CD4-positive, alpha-beta T cell treated with Interleukin-12 subunit alpha and Interleukin-12 subunit beta, for 1 hour (primary cell): ENCODE measurements around the gene HERPUD1.

Experiments
- DNase-seq: peaks from one replicate; pipeline ENCODE4 v3.0.0-alpha.2; 2020

Gene HERPUD1

DNA sequence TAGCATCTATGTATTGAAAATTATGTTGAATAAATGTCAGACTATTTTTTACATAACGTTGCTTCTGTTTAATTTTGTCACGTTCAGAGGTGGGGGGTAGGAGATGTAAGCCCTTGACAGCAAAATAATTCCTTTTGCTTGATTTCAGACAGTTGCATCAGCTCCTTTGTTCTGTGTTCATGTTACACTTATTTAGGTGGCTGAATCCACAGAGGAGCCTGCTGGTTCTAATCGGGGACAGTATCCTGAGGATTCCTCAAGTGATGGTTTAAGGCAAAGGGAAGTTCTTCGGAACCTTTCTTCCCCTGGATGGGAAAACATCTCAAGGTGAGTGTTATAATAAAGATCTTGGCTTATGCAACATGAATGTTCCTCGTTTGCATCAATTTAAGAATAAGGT, 4.5 kb downstream of the HERPUD1 start:
- no peak for DNase-seq

DNA sequence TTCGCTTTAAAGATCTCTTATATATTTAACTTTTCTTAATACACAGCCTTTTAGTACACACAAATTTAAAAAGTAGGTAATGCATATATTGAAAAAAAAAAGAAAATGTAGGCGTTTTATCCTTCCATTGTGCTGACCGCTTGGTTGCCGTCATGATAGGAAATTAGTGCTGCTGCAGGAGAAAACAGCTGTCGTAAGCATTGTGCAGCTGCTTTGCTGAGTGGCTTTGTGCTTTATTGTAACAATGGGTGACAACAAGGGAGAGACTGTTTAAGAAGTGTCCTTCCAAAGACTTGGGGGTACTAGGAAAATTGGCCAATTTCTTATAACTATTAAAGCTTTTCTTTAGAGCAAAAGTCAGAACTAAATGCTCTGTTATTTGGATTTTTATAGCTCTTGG, 5.0 kb downstream of the HERPUD1 start:
- DNase-seq, result no peak

DNA sequence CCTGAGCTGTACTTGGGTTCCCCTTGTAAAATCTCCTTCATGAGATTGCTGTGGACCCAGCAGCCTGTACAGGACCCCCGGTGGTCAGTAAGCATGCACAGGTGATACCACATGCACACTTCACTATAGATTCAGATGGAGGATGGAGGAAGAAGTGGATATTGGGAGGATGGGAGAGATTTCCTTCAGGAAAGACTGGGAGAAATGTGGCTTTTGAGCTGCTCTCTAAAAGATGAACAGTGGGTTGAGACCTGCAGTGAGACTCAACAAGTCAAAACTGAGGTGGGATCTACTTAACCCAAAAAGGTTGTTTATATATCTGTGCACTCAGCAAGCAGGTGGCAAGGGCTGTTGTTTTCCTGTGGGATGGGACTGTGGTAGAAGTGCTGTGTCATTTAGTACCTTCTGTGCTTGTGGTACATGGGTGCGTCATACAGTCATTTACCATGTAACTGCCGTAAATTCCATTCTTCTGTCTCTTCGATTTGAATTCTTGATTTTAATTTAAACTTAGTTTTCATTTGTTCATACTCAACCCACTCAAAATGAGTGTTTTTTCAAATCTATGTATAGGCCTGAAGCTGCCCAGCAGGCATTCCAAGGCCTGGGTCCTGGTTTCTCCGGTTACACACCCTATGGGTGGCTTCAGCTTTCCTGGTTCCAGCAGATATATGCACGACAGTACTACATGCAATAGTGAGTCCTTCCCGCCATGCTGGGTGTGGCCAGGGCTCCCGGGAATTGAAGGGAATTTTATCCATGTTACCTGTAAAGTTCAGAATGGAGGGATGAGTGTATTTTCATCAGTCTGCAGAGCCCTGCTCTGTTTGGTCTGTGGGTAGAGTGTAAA, 6.9 kb downstream of the HERPUD1 start:
- DNase-seq, result peak; percentile 47

DNA sequence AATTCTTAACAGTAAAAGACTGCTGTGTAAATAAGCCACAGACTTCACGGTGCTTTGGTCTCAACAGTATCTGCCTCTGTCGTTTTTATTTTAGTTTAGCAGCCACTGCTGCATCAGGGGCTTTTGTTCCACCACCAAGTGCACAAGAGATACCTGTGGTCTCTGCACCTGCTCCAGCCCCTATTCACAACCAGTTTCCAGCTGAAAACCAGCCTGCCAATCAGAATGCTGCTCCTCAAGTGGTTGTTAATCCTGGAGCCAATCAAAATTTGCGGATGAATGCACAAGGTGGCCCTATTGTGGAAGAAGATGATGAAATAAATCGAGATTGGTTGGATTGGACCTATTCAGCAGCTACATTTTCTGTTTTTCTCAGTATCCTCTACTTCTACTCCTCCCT, 7.9 kb downstream of the HERPUD1 start:
- DNase-seq, result no peak

DNA sequence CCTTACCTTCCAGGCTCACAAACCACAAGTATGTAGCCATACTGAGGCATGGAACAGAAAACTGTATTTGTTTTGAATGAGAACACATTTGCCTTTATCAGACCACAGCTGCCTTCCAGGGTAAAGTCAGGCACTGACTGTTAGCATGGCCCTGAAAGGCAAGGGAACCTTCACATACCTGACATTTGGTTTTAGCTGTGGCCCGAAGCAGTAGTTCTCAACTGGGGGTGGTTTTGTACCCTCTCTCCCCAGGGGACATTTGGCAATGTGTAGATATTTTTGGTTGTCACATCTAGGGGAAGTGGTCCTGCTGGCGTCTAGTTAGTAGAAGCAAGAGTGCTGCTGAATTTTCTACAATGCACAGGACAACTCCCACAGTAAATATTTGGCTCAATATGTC, 9.2 kb downstream of the HERPUD1 start:
- no peak for DNase-seq

DNA sequence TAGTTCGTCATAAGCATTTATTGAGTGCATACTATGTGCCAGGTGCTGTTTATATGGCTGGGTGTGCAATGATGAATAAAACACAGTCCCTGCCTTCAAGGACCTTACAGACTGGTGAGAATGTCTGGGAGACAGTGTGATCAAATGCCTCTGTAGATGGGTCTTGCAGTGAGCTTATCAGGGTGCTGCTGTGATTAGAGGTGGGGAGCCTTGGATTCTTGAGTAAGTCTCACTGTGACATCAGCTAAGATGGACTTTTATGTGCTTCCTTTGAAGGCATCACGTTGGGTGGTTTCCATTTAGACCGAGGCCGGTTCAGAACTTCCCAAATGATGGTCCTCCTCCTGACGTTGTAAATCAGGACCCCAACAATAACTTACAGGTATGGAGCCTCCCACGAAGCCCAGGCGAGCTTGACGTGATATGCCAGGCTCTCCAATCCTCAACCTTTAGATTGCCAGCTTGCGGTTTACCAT, 10.0 kb downstream of the HERPUD1 start:
- DNase-seq, result no peak

DNA sequence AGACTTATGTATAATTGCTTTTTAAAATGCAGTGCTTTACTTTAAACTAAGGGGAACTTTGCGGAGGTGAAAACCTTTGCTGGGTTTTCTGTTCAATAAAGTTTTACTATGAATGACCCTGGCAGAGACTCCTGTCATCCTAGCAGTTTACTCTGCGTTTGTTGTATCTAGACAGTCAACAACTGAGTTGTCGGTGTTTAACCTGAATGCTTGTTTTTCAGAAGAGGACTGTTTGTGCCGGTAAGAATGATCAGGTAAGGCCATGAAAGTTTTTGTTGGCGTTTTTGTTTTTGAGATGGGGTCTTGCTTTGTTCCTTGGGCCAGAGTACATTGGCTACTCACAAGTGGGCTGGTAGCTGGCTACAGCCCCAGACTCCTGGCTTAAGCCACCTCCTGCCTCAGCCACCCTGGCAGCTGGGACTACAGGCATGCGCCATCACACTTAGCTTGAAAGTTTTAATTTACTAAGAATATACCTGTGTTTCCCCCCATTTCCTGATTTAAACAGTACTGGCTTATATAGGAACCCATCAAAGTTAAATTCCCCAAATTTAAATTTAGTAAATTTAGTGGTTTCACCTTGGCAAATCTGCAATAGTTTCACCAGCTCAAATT, 11.9 kb downstream of the HERPUD1 start:
- DNase-seq, result no peak

DNA sequence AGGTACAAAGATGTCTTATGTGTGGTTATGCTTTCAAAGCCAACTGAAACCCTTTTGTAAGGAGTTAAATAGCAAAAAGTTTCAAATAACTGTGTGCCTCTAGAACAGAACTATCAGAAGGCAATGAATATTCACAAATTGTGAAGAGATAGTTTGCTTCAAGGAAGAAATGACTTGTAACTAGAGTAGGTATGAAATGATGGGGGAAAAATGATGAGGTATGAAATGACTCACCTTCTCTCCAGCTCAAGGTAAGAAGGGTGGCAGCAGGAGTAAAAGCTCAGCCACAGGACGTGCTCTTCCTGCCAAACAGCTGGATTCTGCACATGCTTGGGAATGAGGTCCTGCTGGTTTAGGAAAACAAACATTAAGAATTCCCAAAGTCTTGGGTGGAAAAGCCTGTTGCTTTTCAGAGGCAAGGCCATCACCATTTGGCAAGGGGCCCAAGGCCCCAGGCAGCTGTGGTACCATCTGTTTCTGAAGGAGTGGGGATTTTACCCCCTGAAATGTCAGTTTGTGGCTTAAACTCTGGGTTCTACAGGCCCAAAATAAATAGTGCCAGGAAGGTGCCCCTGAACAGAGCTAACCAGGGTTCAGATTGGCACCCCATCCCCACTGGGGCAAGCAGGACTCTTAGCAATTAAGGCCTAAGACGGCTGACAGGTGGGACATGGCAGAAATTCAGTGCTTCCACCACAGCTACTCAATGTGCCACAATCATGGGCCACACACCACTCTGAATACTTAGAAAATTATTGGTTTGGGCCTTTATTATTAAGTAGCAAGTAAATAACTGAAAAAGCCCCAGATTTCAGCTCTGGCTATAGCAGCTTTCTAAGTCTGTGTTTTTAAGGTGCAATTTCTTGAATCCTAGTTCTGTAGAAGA, 13.3 kb downstream of the HERPUD1 start:
- DNase-seq, result no peak

DNA sequence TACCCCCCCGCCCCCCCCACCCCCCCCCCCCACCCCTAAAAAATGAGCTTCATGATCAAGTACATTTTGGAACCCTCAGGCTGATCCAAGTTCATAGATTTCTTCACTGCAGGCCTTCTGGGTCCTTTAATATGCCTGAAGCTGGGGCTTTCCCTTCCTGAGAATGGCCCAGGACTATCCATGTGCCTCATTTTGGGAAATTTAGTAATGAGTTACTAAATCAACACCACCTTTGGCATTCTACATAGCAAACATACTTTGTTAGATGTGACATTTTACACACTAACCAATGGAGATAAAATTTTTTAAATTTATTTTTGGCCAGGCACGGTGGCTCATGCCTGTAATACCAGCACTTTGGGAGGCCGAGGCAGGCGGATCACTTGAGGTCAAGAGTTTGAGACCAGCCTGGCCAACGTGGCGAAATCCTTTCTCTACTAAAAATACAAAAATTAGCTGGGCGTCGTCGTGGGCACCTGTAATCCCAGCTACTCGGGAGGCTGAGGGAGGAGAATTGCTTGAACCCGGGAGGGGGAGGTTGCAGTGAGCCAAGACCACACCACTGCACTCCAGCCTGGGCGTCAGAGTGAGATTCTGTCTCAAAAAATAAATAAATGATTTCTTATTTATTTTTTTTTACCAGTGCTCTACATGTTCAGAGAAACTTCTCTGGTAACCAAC, 14.0 kb downstream of the HERPUD1 start:
- DNase-seq, result no peak

DNA sequence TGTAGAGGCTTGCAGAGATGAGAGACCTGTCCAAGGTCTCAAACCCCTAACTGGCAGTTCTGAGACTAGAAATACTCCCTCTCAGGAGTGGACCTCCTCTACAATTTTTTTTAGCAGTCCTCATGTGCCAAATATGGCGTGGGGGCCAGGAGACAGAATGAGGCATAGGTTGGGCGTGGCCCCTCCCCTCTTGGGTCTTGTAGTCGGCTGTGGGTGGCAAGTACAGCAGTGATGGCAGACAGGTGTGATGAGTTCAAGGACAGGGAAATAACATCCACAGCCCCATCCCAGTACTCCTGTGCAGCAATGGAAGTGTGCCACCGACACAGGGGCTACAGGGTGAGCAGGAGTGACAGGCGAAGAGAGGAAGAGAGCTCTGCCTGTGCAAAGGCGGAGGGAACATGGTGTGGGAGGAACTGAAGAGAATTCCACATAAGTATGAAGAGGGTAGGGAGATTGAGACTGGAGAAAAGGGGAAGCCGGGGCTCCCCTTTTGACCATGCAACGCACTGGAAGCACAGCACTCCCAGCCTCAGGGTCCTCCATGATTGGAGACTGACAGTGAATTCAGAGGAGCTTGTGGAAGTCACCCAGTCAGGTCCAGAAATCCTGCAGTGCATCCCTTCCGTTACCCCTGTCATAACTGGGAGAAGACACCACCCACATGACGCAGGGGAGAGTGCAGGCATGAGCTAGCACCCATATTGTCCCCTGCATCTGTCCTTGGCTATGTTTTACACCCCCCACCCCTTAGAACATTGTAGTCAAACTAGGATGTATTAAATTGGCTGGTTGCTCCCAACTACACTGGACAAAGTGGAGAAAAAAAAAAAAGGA, 15.0 kb downstream of the HERPUD1 start:
- no peak for DNase-seq

DNA sequence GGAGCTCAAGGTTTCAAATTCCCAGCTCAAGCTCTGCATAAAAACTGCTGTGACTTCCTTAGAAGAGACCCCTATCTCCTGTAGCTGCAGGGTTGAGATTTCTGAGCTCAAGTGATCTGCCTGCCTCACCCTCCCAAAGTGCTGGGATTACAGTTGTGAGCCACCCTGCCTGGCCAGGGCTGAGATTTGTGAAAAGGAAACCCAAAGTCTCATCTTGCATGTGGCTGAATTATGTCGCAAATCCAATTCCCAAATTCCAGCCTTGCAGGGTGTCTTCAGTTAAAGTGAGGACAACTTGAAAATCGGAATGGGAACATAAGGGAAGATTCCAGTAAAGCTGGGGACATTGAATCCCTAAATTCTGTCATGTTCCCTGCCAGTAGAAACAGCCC, 15.7 kb downstream of the HERPUD1 start:
- DNase-seq, result no peak

DNA sequence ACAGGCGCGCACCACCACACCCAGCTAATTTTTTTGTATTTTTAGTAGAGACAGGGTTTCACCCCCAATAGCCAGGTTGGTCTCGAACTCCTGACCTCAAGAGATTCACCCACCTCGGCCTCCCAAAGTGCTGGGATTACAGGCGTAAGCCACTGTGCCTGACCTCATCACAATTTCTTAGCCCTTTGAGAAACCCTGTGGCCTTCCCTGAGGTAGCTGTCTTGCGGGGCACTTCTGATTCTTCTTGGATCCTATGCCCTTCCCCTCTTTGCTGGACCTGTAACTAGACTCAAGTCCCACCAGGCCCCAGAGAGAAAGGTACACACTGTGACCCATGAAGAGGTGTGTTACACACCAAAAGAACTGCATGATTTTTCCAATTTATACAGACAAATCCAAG, 16.3 kb downstream of the HERPUD1 start:
- DNase-seq, result no peak

DNA sequence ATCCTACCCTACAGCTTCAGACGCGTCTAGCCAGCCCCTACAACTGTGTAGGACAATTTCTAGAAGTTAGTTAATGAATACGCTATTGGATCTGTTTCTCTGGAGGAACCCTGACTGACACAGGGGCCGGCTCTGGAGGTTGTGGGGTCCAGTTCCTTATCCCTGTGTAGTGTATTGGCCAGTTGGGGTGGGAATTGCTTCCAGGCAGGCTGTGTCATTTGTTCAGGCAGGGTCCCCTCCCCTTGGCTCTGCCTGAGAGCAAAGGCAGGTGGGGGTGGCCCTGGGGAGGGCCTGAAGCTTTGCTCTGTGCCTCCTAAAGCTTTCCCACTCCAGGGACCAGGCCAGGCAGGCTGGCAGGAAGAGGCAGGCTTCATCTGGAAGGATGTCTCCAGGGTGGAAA, 18.1 kb downstream of the HERPUD1 start:
- DNase-seq, result no peak

DNA sequence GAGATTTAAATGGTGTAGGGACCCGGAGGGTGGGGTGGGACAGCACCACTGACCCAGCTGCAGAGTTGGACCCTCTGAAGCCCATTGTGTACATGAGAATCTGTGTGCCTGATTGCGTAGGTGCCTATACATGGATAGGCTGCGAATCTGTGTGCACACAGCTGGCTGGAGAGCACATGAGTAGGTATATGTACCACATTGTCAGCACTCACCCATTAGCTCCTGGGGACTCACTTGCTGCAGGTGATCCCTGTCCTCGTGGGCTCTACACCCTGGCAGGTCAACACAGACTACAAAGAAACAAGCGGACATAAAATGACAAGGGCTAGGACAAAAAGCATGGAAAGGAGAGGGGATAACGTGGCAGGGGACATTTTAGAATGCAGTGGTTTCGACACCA, 18.5 kb downstream of the HERPUD1 start:
- DNase-seq, result no peak

DNA sequence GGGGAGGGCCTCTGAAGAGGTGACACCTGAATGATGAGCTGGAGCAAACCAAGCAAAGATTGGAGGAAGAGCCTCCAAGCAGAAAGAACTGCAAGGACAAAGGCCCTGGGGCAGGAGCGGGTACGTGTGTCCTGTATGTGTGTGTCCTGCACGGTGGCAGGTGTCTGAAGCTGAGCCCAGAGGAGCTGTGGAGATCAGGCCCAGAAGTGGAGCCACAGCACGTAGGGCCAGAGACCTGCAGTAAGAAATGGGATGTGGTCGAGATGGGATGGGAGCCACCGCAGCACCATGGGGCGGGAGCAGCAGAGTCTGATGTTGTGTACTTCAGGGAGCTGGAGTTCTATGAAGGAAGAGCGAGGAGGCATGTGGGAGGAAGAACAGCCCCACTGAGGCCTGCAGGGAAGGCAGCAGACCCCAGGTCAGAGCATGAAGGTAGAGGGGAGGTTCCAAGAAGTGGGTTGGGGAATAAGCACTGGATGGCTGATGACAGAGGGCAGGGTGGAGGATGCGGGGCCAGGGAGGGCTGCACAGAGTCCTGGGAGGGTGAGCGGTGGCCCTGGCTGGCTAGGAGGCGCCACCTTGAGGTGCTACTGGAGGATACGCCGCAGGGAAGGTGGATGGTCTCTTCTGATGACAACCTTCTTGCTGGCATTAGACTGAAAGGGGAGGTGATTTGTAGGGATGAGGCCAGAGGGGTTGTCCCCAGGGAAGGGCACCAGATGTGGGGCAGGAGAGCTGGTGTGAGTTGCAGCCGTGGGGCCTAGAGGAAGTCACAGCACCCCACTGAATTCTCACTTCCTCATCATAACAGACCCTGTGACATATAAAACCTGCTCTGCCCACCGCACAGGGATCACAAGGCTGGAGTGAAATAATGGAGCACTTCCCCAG, 19.2 kb downstream of the HERPUD1 start:
- DNase-seq, result peak; percentile 56

DNA sequence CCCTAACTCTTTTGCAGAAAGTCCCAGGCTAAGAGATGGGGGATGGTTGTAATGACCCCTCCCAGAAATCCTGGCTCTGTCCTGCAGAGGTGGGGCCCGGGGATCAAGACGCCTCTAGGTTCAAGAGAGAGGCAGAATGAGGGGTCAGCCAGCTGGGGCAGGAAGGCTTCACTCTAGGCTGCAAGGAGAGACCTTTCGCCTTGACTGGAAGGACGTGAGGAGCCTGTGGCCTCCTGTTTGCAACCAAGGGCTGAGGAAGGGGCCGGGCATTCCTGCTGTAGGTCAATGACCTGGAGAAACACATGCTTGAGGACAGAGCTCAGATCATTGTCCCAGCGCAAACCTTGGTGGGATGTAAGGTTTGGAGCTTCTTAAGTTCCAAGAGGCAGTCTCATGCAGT, 21.1 kb downstream of the HERPUD1 start:
- no peak for DNase-seq

DNA sequence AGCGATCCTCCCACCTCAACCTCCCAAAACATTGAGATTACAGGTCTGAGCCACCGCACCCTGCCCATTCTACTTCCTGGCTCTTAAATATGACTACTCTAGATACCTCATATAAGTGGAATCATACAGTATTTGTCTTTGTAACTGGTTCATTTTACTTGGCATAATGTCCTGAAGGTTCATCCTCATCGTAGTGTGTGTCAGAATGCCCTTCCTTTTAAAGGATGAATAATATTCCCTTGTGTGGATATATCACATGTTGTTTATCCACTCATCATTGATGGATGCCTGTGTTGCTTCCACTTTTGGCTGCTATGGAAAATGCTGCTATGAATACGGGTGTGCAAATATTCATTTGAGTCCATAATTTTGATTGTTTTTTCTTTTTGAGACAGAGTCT, 24.1 kb downstream of the HERPUD1 start:
- DNase-seq, result no peak

DNA sequence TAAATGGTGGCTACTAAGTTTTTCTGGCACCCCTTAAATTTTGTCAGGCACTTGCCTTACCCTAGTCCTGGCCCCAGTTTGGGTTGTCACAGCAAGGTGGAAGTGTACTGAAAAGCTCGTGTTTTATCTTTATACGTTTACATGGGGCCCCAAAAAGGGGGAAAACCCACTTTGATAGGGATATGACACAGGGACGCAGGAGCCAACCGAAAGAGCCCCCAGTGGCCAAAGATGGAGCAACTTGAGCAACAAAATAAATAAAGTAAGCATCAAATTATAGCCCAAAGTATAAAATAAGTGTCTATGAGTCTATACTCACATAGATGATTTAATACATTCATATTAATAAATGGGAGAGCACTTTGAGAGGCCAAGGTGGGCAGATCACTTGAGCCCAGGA, 24.8 kb downstream of the HERPUD1 start:
- no peak for DNase-seq

DNA sequence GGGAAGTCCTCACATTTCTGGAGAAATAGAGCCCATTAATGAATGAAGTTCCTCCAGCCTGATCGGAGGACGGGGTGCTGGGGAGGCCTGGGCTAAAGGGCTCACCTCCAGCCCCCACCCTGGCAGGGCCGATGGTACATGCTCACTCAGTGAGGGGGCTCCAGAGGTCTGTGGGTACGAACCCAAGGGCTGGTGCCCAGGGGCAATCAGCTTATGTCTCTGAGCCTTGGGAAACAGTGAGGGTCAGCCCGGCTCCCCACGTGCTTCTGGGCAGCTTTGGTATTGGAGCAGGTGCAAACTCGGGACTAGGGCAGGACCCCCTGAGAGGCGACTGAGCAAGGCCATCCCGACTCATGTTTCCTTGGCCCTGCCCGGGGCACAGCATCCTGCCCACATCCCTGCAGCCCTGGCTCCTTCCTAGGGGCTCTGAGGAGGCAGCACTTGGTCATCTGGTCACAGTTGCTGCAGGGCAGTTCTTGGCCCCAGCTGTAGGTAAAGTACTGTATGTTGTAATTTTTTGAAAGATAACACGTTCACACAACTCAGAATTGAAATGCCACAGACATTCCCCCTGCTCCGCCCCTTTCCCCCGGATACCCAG, 28.8 kb downstream of the HERPUD1 start:
- DNase-seq, result no peak

DNA sequence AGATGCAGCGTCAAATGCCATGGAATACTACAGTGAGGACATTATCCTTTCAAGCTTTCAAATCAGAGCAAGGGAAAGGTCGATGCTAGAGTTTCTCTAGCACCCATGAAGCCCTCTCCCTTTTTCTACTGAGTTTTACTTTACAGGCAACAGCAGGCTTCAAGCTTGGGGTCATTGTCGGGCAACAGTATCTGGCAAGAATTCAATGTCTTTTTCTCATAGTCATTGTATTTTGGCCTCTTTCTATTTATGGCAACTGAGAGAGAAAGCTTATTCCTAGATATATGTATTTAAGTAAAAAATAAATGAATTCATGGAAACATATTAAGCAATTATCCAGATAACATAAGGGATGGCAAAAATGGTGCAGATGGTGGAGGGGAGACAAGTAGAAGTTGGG, 29.4 kb downstream of the HERPUD1 start:
- DNase-seq, result no peak
